Peyer's patch (tissue), 4 donors: Measurements from ENCODE around the gene SLC25A23.

Experiments
- POLR2A ChIP-seq, 2 donors: fragments of 450-650 bp; IDR thresholded peaks; one replicate each; pipeline ENCODE4 v1.5.1; 2017; ENCODE audit warnings: antibody characterized with exemption in 2 of 2, mild to moderate bottlenecking in 2 of 2, moderate library complexity in 2 of 2
- TF ChIP-seq, protein P1 (sequence below), 6 experiments: fragments of 450-650 bp in 4 of 6; fragments of 200-600 bp in 2 of 6; sonication (generic) in 1 of 6; IDR thresholded peaks; one replicate each; pipeline ENCODE4 v1.5.1; 2017 to 2019; ENCODE audit warnings: antibody characterized with exemption in 6 of 6, mild to moderate bottlenecking in 3 of 6, moderate library complexity in 1 of 6

DNA sequence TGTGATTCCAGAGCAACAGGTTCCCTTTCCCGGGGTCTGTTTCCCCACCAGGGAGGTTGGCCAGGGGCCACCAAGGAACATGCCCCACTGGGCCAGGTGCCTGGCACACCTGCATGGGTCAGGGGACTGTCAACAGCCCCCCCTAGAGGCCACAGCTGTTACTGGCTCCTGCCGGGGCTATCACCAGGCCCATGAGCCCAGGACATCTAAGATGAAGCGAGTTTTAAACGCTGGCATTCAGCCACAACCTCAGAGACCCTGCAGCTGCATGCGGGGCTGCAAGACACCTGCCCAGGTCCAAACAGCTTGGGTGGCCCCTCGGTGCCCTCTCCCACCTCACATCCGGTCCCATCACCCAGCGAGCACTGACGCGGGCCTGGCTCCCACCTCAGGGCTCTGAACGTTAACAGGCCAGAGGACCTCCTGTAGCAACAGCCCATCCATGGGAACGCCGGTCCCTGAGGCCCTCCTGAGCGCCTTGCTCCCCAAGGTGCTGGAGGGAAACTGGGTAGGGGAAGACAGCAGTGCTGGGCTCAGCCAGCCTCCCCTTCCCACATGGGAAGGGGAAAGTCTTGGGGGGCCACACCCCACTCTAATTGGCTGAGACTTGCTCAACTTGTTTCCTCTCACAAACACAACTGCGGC is 47.0 kb downstream of the SLC25A23 start:
- TF ChIP-seq, protein P1, sequence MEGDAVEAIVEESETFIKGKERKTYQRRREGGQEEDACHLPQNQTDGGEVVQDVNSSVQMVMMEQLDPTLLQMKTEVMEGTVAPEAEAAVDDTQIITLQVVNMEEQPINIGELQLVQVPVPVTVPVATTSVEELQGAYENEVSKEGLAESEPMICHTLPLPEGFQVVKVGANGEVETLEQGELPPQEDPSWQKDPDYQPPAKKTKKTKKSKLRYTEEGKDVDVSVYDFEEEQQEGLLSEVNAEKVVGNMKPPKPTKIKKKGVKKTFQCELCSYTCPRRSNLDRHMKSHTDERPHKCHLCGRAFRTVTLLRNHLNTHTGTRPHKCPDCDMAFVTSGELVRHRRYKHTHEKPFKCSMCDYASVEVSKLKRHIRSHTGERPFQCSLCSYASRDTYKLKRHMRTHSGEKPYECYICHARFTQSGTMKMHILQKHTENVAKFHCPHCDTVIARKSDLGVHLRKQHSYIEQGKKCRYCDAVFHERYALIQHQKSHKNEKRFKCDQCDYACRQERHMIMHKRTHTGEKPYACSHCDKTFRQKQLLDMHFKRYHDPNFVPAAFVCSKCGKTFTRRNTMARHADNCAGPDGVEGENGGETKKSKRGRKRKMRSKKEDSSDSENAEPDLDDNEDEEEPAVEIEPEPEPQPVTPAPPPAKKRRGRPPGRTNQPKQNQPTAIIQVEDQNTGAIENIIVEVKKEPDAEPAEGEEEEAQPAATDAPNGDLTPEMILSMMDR (IDR thresholded peaks at IDR 0.05): peak in 5 of 6 experiments; percentile 6 to 76 (median 63)
- TF ChIP-seq POLR2A (IDR thresholded peaks at IDR 0.05): no peak
